ENCODE results near the gene CDK17.

DNA sequence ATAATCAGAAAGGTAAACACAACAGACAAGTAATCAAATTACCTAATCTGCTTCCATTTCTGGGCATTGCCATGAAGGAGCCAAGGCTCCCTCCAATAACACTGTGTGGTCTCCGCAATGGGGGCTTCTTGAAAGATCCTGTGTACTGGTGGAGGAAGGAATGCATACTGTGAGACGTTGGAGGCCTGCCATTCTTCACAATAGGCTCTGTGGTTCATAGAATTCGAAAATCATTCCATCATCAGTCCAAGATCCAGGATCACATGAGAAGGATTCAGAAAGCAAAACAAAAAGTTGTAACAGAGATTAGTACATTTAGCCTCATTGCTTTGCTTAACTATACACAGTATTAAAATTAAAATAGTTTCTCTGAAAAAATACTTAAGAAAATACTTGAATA, 76.3 kb downstream of the CDK17 start:
- TF ChIP-seq CTCF (IDR thresholded peaks at IDR 0.05) (no peak), ZFX (IDR thresholded peaks at IDR 0.05; ENCODE audit: borderline replicate concordance) (no peak)
